ENCODE measurements around the gene TTC13. TPM values are rescaled to one million over a fixed set of nuclear protein-coding genes. Genes with fewer than 3 reads are reported as not detected.

The TTC13 gene
- total RNA-seq, 3 donors from 2014 or later (not counting 1 experiment from before 2014, with no cell fraction given), result 72.4 to 90.1 (median 80.4) TPM

GRCh38 chr1:231001892-231002291 is 23.2 kb upstream of the TTC13 start:
- Histone ChIP-seq H3K4me3 (ENCODE audit: low read length) (no peak overlapping the region), H3K4me1 (ENCODE audit: control insufficient read depth, insufficient read depth, low read length) (no peaks in the 10 kb centered on the region), H3K27me3 (ENCODE audit: control insufficient read depth, insufficient read depth, low read length) (no peaks in the 10 kb centered on the region), H3K9me3 (ENCODE audit: control insufficient read depth, insufficient read depth, low read length) (peaks cover 10% of the 10 kb centered on the region), H3K27ac (ENCODE audit: low read length) (no peak overlapping the region), H3K36me3 (ENCODE audit: control insufficient read depth, insufficient read depth, low read length) (peaks cover 40% of the 10 kb centered on the region)
- DNase-seq (no peak), ATAC-seq (no peak)
- H3K4me1 Mint-ChIP-seq, result no peaks in the 10 kb centered on the region
- H3K4me3 Mint-ChIP-seq, result no peak overlapping the region
- H3K36me3 Mint-ChIP-seq, result peaks cover 47% of the 10 kb centered on the region
- no peak for TF ChIP-seq CTCF (IDR thresholded peaks at IDR 0.05)
- no peak overlapping the region for H3K27ac Mint-ChIP-seq
- intact Hi-C loops (cut with micrococcal nuclease), result no loop called here
- H3K9me3 Mint-ChIP-seq, result peaks cover 8 to 21% of the 10 kb centered on the region in 2 donors
- H3K27me3 Mint-ChIP-seq (ENCODE audit: low read depth in 2 of 2), result no peaks in the 10 kb centered on the region

- Mint-ChIP-seq H3K27me3 (ENCODE audit: low read depth in 2 of 2) (no peaks in the 10 kb centered on the region), H3K4me3 (no peak overlapping the region), H3K27ac (no peak overlapping the region), H3K4me1 (no peaks in the 10 kb centered on the region), H3K36me3 (peaks cover 36% of the 10 kb centered on the region), H3K9me3 (peaks cover 5 to 20% of the 10 kb centered on the region in 2 donors)
- H3K36me3 ChIP-seq (ENCODE audit: control insufficient read depth, insufficient read depth, low read length), result peaks cover 51% of the 10 kb centered on the region
- intact Hi-C loops (cut with micrococcal nuclease), result no loop called here
- no peak for TF ChIP-seq CTCF (IDR thresholded peaks at IDR 0.05)
- H3K27me3 ChIP-seq (ENCODE audit: control insufficient read depth, insufficient read depth, low read length), result no peaks in the 10 kb centered on the region
- peaks cover 10% of the 10 kb centered on the region for H3K9me3 ChIP-seq (ENCODE audit: control insufficient read depth, insufficient read depth, low read length)
- H3K27ac ChIP-seq (ENCODE audit: low read length), result no peak overlapping the region
- no peak overlapping the region for H3K4me3 ChIP-seq (ENCODE audit: low read length)
- ATAC-seq (no peak), DNase-seq (no peak)
- H3K4me1 ChIP-seq (ENCODE audit: control insufficient read depth, insufficient read depth, low read length), result no peaks in the 10 kb centered on the region
- 96% methylated on average over 1 of the region's 1 CpG for WGBS (ENCODE audit: insufficient coverage)
These were observed 22.0 kb upstream of the TTC13 start for GRCh38 chr1:231000639-231001038.

- peaks cover 52% of the 10 kb centered on the region for H3K36me3 ChIP-seq (ENCODE audit: control insufficient read depth, insufficient read depth, low read length)
- no peak for ATAC-seq
- no peaks in the 10 kb centered on the region for H3K27me3 Mint-ChIP-seq (ENCODE audit: low read depth in 2 of 2)
These were observed 21.5 kb upstream of the TTC13 start for GRCh38 chr1:231000201-231000600.

More at GRCh38 chr1:231000201-231000600, 21.5 kb upstream of the TTC13 start:
- Histone ChIP-seq H3K27ac (ENCODE audit: low read length) (no peak overlapping the region), H3K4me3 (ENCODE audit: low read length) (no peak overlapping the region), H3K27me3 (ENCODE audit: control insufficient read depth, insufficient read depth, low read length) (no peaks in the 10 kb centered on the region), H3K4me1 (ENCODE audit: control insufficient read depth, insufficient read depth, low read length) (no peaks in the 10 kb centered on the region), H3K9me3 (ENCODE audit: control insufficient read depth, insufficient read depth, low read length) (peaks cover 10% of the 10 kb centered on the region)
- TF ChIP-seq CTCF (IDR thresholded peaks at IDR 0.05), result no peak
- 100% methylated on average over 3 of the region's 4 CpGs for WGBS (ENCODE audit: insufficient coverage)
- intact Hi-C loops (cut with micrococcal nuclease), result no loop called here
- H3K36me3 Mint-ChIP-seq, result peaks cover 32% of the 10 kb centered on the region
- peaks cover 2 to 16% of the 10 kb centered on the region in 2 donors for H3K9me3 Mint-ChIP-seq
- DNase-seq, result no peak
- no peak overlapping the region for H3K27ac Mint-ChIP-seq
- H3K4me1 Mint-ChIP-seq, result no peaks in the 10 kb centered on the region
- H3K4me3 Mint-ChIP-seq, result no peak overlapping the region

Data from natural killer cell (primary cell).